NB4 (cell line): ENCODE measurements around the gene HOTAIR.

Experiments
- CTCF ChIP-seq: IDR thresholded peaks from one replicate; pipeline ENCODE4 v1.5.1; 2012; ENCODE audit warnings: low read depth, low read length
- MYC ChIP-seq: IDR thresholded peaks from 2 replicates; pipeline ENCODE4 v1.6.1; 2011; ENCODE audit warnings: low read depth, low read length
- POLR2A ChIP-seq: IDR thresholded peaks from 2 replicates; pipeline ENCODE4 v1.6.1; 2011; ENCODE audit warnings: mild to moderate bottlenecking; ENCODE audit not compliant: insufficient read length; ENCODE audit errors: extremely low read depth
- TF ChIP-seq, protein P1 (sequence below): IDR thresholded peaks from 2 replicates; pipeline ENCODE4 v1.6.1; 2011; ENCODE audit warnings: low read depth, low read length

DNA sequence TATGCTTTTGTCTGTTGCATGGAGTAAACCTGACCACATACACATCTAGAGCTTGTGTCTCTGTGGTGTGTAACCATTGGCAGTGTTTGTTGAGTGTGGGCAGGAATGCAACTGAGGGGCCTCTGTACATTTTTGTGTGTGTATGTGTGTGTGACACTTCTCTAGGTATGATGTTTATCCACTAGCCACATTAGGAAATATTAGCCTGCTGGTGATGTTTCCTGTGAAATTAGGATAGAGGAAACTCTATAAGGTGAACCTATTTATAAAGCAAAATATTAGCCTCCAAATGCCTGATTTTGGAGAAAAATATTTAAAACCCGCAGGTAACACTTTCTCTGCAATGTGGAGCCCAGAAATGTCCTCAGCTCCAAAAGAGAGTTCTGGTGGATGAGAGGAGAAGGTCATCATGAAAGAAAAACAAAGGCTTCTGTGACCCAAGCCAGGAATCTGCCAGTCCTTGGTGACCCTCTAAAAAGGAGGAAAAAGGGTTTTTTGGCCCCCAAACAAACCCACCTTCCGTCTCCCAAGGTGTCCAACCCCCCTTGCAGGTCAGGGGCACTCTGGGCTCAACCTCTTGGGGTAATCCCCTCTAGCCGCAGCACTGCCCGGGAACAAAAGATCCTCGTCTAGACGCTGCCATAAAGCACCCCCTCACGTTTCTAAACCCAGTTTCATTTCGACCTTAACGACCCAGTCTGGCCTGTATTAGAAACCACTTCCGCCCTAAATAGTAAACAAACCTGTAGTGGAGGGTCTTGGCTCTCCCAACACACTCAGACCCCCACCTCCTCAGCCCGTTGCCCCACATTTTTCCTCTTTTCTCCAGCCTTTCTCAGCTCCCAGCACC, 3.1 kb upstream of the HOTAIR start:
- TF ChIP-seq CTCF: no peak
- TF ChIP-seq, protein P1, sequence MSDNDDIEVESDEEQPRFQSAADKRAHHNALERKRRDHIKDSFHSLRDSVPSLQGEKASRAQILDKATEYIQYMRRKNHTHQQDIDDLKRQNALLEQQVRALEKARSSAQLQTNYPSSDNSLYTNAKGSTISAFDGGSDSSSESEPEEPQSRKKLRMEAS: no peak
- TF ChIP-seq POLR2A: no peak
- no peak for TF ChIP-seq MYC
